DLD1 (cell line): Measurements from ENCODE around the gene SGCD.

Experiments
- in situ Hi-C: cut with HindIII; loops from 2 replicates; pipeline ENCODE4 v1.10.0; 2017; ENCODE audit warnings: low sequenced_read_pairs

SGCD gene

DNA sequence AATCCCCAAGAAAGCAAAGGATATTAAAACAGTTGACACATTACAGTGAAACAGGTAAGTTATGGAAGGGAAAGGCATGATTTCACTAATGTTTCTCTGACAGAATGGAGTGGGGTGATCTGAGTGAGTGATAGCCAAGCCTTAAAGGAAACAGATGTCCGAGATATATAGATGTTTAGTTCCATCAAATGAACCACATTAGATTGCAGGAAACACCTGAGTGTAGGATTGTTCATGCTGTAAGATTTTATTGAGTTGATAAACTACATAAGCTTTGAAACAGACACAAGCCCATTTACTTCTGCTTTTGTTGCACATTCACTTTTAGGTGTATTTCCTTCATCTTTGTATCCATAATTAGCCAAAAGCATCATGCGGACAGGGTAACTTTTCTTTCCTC, 356.0 kb downstream of the SGCD start:
- in situ Hi-C loops, result no loop called here

DNA sequence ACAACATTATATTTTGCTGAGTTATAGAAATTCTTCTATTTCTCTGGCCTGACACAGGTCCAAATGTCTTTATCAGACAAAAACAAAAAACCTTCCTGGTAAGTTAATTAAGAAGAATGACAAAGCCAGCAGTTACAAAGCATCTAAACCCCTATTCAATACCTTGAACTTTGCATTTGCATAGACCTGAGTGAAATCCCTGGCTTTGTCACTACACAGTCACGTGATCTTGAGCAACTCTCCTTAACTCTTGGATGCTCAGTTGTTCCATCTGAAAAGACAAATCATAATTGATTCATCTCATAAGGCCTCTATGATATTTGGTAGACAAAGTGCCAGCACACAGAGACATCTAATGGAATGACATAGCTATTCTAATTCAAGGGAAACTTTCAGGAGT, 356.5 kb downstream of the SGCD start:
- in situ Hi-C loops, result no loop called here

DNA sequence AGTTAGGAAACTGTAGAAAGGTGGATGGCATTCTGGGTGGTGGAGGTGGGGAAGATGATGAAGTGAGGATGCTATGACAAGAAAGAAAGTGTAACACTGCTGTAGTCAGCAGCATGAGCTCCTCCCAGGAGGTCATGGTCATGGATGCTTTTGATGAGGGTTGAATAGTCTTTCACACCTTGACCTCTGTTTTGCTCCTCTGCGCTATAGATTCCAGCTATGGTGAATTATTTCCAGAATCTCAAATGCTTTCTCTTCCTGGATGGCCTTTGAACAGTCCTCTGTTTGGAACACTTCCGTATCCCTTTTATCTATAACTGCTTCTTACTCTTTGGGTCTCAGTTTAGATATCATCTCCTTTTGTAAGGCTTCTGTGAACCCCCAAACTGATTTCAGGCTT, 357.3 kb downstream of the SGCD start:
- in situ Hi-C loops, result no loop called here

DNA sequence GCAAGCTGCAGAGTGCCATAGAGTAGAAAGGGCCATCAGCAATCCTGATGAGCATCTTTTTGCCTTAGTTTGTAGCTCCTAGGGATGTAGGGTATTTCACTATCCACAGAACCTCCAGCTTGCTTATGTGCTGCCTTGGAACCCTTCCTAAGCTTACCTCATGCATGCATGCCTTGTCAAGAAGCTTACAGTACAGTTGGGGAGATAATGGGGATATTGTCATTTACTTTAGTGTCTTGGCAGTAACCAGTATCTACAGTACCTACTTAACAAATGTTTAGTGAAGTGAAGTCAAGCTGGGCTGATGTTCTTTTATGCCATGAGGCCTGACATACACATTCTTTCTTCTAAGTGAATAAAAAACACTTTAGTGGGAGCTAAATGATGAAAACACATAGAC, 358.5 kb downstream of the SGCD start:
- in situ Hi-C loops, result no loop called here

DNA sequence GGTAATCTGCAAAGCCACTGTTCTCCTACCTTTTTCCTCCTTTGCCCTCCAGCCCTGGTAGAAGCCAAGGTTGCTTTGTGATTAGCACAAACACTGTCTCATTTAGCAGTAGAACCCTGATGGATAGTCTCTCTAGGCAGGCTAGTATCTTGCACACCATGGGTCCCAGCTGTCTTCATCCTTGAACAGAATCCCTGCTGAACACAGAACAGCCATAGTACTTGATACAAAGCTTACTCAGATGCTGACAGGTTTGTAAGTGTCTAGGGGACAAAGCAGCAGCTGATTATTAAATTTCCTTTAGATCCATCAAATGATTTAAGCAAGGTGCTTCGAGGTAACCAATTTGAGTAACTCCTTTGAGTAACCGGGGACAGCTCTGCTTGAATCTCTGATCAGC, 359.4 kb downstream of the SGCD start:
- in situ Hi-C loops, result no loop called here

DNA sequence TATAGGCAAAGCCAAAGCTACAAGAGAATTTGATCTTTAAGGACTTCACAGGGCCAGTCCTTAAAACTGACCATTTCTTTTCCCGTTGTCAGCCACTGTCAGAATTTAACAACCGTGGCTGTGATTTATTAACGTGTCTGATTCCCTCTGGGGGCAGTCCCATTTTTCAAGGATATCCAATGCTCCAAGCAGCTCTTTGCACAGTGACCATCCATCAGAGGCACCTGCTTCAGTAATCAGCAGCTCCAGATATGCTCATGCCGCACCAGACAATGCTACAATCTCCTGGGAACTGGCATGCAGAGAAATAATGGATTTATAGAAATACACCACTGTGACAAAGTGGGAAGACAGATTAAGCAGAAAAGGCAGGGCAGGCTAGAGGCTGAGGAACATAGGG, 359.8 kb downstream of the SGCD start:
- in situ Hi-C loops, result no loop called here

DNA sequence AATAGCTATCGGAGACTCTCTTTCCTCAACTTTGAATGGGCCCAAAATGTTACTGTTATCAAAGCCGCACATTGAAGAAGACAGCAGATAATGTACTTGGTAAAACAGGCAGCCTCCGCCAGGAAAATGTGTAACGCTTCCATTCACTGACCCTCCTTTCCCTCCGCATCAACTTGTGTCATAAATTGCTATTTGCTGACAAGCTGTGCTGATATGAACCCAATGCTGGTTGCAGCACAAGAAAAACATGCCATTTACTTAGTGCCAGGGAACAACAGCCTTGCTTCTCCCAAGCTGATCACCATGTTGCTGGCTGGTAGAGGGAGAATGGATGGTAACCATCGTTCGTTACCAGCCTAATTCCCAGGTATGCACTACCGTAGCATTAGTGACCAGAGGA, 360.6 kb downstream of the SGCD start:
- in situ Hi-C loops, result no loop called here

DNA sequence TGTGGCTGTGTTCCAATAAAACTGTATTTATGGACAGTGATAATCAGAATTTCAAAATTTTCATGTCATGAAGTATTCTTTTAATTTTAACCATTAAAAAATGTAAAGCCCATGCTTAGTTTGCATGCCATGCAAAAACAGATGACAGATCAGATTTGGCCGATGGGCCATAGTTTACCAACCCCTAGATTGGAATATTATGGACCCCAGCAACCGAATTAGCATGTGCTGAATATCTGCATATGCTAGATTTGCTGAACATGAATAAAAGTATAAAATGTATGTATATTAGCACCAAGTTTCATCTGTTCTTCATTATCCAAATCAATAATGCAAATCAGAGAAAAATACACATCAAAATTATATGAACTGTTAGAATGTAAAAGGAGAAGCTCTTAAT, 364.6 kb downstream of the SGCD start:
- in situ Hi-C loops, result no loop called here

DNA sequence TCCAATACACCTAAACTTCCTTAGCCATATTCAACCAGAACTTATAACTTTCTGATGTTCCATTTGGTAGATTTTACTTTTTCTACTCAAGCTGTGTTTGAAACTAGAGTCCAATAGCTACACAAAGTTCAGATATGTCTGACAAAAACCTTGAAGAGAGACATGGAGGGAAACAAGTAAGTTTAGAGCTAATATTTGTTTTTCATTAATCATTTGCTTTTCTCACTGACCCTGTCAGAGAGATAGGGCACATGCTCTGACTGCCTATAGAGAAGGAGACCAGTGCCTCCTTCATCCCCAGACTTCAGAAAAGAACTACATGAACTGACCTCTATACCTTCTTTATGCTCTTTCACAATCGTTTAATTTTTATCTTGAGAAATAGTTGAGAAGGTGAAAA, 366.1 kb downstream of the SGCD start:
- in situ Hi-C loops, result no loop called here

DNA sequence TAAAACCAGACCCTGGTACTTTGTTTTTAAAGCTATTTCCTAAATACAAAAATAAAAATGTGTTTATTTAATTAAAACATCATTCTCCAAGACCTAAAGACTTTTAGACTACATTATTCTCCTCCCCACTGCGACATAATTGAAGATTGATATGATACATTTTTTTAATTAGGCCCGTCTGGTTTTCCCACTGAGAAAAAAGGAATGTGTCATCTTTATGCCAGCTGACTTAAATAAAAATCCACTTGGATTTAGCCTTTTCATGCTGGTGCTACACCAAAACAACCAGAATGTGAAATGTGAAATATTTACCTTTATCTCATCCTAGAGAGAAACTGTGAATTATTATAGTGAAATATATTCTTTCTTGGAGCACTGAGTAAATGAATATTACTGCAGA, 367.6 kb downstream of the SGCD start:
- in situ Hi-C loops, result no loop called here

DNA sequence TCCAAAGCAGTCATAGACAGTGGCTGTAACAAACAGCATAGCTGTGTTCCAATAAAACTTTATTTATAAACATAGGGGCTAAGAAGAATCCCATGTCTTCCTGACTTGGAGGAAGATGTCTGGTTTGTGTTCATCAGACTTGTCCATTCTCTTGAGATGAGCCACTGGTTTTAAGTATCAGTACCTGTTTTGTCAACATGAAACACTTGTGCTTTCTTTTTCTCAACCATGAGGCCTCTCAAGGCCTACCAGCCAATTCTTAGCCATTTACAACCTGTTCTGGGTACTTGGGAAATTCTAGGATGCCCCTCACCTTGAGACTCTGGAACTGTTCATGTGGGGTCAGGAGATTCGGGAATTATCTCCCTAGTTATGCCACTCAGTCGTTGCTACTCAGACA, 368.8 kb downstream of the SGCD start:
- in situ Hi-C loops, result no loop called here

DNA sequence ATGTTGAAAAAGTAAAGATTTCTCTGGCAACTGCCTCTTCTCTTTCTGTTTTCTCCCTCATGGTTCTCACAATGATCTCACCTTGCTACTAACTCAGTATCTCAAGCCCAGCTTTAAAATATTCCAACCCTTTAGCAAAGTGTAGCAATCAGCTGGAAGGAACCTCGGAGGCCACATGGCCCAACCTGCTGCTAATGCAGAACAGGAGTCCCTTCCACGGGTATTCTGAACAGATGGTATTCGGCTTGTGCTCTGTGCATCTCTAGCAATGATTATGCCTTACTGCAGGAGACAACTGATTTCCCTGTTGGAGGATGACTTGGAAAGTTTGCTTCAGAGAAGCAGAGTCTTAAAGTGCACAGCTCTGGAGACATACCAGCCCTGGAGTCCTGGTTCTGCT, 371.4 kb downstream of the SGCD start:
- in situ Hi-C loops, result no loop called here

DNA sequence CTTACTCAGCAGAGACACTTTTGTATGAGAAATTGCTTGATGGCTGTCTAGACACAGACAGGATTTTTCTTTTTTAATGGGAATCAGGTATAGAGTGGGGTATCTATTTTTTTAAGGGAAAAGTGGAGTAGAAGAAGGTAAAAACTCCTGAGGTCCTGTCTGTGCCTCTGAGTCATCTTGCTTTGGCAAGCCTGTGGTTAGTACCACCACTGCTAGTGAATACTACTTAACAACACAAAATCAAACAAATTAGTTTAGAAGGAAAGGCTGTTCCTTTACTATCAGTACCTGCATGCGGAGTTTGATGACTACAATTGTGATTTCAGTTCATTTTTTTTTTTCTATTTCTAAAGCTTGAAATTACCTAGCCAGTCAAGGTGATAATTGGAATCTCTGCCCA, 372.2 kb downstream of the SGCD start:
- in situ Hi-C loops, result no loop called here

DNA sequence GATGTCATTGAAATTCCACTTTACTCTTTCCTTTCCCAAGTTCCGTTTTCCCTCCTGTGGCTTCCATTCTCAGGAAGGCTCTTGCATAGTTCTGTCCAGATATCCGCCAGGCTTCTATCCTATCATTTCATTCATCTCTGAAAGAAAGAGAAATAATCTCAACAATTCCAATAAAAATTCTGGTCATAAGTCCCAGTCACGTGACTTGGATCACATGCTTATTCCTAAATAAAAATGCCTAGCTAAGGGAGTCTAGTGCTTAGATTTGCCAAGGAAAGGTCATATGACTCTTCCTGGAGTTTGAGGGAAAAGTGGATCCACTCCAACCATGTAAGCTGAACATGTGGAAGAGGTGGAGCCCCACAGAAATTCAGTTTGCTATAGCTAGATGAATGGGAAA, 377.2 kb downstream of the SGCD start:
- in situ Hi-C loops, result no loop called here

DNA sequence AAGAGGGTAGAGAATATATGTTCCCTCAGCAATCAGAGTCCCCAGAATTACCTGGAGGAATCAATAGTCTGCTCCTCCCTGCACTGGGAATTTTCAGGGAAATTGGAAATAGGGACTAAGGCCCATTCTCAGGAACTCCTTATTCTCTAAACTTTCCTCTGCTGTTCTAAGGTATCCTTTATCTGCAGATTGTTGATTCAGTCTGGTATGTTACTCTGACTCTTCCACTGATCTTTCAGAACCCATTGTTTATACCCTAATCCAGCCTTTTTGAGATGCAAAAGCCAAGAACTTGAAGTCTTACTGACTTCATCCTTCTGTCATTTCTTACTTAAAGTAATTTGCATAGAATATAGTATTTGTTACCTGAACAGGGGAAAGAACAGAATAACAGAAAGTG, 379.7 kb downstream of the SGCD start:
- in situ Hi-C loops, result no loop called here

DNA sequence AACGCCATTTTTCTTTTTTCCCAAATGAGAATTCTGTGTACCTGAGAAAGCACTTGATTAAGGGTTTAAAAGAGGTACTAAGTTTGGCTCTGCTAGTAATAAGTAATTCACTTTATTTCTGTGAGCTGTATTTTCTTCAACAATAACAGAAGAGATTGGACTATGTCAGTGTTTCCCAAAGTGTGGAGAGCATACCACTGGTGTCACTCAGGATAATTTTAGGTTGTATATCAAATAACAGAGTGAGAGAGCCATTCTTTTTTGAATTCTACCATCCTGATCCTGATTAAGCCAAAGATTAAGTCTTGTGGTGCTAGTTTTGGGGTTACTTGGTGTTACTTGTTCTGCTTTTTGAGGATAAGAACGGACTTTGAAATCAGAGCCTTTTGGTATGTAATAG, 380.8 kb downstream of the SGCD start:
- in situ Hi-C loops, result no loop called here

DNA sequence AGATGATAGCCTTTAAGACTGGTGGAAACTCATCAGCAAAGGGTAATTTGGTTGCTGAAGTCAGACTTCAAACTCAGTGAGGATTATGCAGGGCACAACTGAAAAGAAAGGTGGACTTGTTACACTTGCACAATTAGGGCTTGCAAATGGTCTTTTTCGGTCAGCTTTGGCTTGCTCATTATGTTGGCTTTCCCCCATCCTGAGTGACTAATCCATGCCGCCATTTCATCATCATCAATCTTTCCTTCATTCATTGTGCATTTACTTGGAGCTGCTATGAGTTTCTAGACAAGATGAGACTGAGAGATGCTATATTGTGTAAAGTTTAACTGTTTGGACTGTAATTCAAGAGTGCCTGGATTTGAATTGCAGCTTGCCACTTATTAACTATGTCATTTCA, 388.3 kb downstream of the SGCD start:
- in situ Hi-C loops, result no loop called here

DNA sequence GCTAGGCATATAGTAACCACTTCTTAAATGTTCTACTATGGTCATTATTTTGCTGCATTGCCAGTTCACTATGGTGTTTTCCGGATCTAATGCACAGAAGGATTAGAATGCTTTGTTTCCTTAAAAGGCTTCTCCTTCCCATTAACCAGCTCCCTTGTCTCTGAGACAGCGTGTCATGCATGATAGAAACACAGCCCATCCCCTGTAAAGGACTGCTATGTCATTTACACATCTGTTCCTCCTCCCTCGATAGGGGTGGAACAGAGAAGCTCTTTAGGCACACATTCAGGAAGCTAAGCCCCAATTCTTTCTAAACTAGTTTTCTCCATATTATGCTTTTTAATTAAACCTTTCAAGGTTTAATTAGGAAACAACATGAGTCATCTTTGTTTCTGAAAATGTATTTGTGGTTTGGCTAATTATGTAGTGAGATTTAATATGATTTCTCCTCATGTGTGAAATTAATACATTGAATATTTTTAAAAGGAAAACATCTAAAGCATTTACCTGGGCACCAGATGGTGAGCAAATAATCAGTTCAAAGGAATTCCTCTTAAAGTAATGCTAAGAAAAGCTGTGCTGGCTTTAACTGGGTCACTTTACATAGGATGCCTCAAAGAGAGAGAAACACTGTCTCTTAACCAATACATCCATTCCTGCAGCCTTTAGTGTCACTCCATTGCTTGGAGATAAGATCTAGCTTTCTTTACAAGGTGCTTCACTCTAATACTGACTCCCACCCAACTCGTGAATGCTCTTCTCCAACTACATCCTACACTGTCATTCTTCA, 389.8 kb downstream of the SGCD start:
- in situ Hi-C loops, result no loop called here

DNA sequence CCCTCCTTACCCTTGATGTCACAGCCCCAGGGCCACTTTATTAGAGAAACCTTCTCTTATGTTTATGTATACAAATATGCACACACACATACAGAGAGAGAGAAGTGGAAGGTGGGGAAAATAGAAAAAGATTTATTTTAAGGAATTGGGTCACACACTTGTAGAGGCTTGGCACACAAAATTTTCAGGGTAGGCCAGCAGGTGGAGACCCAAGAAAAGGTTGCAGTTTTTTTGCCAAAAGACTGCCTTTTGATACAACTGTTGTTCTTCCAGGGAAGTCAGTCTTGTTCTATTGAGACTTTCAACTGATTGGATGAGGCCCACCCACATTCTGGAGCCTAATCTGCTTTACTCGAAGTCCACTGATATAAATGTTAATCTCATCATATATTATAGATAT, 392.0 kb downstream of the SGCD start:
- in situ Hi-C loops, result no loop called here

DNA sequence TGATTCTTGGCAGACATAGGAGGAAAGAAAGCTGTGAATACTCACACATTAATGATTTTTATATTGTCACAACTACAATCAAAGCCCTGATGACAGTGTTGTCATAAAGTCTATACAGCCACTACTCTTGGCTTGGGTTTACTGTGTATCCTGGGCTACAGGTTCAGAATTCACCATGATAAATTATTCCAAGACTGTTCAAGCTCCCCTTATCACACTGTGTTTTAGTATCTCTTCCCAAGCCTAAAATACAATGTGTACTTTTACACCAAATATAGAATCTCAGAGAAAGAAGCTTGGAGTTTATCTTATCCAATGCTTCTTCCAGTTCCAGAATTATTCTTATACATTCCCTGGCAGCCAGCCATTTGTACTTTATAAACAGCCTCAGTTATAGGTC, 395.4 kb downstream of the SGCD start:
- in situ Hi-C loops, result no loop called here

DNA sequence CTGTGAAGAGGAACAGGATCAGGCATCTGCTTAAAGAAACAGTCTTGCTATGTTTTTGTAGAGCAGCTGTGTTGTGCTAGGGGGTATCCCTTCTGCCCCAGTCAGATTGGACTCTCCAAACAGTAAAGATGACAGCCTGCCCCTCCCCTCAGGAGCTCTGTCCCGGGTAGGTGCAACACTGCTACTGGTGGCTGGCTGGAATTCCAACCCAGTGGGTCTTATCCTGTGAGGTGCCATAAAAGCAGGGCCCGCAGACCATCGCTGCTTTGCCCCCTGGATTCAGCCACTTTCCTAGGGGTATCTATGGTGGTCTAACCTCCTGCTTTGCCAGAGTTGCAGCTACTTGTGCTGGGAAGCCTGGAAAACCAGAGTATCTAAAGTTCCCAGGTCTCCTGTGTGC, 408.5 kb downstream of the SGCD start:
- in situ Hi-C loops, result no loop called here

DNA sequence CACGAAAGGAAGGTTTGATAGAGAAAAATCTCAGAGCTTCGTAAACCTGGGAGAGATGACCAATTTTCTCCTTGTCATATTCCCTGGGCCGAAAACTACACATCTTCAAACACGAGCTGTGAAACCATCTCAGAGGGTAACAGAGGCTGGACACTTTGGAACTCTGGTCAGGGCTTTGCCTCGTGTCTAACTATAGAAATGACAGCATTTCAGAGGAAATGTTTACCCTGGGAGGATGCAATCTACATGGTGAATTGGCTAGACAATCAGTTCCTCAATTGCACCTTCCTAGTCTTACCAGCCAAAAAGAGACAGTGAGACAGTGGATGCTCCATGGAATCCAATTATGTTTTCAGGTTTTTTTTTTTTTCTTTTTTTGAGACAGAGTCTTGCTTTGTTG, 414.6 kb downstream of the SGCD start:
- in situ Hi-C loops, result no loop called here

DNA sequence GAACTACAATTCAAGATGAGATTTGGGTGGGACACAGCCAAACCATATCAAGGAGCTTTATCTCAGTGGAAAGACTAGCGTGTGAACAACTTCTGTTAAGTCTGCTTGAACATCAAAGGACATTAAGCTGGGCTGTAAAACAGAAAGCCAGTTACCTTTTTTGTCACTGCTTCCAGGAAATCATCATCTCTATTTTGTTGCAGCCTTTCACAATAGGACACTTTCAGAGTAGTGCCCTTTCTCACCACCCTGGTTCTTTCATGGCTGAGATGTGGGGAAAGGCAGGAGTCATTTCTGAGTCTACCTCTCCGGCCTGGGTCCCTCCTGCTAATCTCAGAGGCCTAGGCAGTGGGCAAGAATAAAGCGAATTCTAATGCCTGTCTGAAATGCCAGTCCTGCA, 426.9 kb downstream of the SGCD start:
- in situ Hi-C loops, result no loop called here
